Measurements from ENCODE around the gene NT5E. TPM values are rescaled to one million over a fixed set of nuclear protein-coding genes. Genes with fewer than 3 reads are reported as not detected.

The NT5E gene
- total RNA-seq, 2 donors from 2014 or later: 18.6 to 28.0 TPM

DNA sequence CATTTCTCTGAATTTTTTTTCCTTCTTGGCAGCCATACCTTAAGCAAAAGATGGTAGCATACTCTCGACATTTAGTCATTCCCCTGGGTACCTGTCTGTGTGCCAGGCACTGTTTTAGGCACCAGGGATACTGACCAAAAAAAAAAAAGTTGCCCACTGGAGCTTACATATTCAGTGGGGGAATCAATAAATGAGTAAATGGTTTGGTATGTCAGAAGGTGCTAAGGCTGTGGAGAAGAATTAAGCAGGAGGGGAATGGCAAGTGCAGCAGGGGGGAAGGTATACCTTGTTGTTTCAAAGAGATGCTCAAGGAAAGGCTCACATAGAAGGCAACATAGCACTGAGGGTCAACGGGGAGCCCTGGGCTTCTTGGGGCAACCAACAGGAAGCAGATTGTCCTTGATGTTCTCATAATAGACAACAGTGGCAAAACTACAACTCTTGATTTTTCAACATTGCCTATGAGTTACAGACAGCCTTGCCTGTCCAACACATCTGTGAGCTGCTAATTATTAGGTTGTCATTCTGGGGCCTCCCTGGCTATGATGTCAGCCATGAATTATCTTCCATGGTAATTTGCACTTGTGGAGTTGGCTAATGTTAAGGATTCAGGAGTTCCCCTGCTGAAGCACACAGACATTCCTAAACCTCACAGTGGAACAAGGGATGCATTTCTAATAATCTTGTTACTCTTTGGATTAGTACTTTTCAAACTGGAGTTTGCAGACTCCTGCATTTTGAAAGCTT is 19.6 kb downstream of the NT5E start:
- TF ChIP-seq, protein P1, sequence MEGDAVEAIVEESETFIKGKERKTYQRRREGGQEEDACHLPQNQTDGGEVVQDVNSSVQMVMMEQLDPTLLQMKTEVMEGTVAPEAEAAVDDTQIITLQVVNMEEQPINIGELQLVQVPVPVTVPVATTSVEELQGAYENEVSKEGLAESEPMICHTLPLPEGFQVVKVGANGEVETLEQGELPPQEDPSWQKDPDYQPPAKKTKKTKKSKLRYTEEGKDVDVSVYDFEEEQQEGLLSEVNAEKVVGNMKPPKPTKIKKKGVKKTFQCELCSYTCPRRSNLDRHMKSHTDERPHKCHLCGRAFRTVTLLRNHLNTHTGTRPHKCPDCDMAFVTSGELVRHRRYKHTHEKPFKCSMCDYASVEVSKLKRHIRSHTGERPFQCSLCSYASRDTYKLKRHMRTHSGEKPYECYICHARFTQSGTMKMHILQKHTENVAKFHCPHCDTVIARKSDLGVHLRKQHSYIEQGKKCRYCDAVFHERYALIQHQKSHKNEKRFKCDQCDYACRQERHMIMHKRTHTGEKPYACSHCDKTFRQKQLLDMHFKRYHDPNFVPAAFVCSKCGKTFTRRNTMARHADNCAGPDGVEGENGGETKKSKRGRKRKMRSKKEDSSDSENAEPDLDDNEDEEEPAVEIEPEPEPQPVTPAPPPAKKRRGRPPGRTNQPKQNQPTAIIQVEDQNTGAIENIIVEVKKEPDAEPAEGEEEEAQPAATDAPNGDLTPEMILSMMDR (IDR thresholded peaks at IDR 0.05): no peak
- intact Hi-C loops (cut with DNase I): no loop called here
- no peak for DNase-seq
- Histone ChIP-seq H3K4me1 (no peaks in the 10 kb centered on the region), H3K9ac (ENCODE audit: low read depth in 2 of 2, low read length in 2 of 2) (no peak overlapping the region), H3K9me3 (no peaks in the 10 kb centered on the region), H3K36me3 (no peaks in the 10 kb centered on the region), H3K27ac (no peak overlapping the region), H3K27me3 (no peaks in the 10 kb centered on the region), H3K4me3 (no peak overlapping the region)

DNA sequence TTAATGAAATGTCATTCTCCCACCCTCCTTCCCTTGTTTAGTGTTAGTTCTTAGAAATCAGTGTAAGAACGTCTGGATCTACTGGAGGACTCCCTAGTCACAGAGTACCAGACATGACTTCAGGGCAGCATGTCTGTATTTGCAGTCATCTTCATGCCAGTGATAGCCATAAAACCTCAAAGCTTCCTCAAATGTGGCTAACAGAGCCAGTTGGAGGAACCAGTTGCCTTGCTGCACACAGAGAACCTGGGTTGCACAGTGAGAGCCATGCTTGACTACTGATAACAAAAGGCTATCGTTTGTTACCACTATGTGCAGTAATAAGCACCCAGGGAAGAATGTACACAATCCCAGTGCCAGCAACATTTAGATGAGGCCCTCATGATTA is 20.1 kb downstream of the NT5E start:
- Histone ChIP-seq H3K27ac (no peak overlapping the region), H3K9ac (ENCODE audit: low read depth in 2 of 2, low read length in 2 of 2) (no peak overlapping the region), H3K4me1 (no peaks in the 10 kb centered on the region), H3K4me3 (no peak overlapping the region), H3K9me3 (no peaks in the 10 kb centered on the region), H3K36me3 (no peaks in the 10 kb centered on the region), H3K27me3 (no peaks in the 10 kb centered on the region)
- TF ChIP-seq, protein P1 (IDR thresholded peaks at IDR 0.05): no peak
- DNase-seq: no peak
- intact Hi-C loops (cut with DNase I): no loop called here

DNA sequence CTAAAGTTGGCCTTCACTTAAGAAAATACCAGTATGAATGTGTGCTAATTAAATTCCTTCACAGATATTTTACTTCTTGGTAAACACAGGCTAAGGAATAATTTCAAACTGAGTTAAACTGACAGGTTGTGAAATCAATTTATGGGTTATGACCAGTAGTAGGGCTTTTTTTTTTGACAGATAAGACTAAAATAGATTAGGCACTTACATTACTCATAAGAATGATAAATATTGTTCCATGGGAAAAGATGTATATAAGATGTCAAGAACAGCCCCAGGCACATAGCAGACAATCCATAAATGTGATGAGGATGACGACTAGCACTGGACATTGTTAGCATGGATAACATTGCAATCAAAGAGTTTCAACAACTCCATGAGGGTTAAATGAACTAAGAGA is 22.9 kb downstream of the NT5E start:
- no peak overlapping the region for H3K27ac ChIP-seq
- H3K4me1 ChIP-seq: no peaks in the 10 kb centered on the region
- H3K27me3 ChIP-seq: no peaks in the 10 kb centered on the region
- no peaks in the 10 kb centered on the region for H3K36me3 ChIP-seq
- DNase-seq: no peak
- no peaks in the 10 kb centered on the region for H3K9me3 ChIP-seq
- no peak overlapping the region for H3K4me3 ChIP-seq
- TF ChIP-seq, protein P1 (IDR thresholded peaks at IDR 0.05): no peak
- intact Hi-C loops (cut with DNase I): no loop called here
- H3K9ac ChIP-seq (ENCODE audit: low read depth in 2 of 2, low read length in 2 of 2): no peak overlapping the region

DNA sequence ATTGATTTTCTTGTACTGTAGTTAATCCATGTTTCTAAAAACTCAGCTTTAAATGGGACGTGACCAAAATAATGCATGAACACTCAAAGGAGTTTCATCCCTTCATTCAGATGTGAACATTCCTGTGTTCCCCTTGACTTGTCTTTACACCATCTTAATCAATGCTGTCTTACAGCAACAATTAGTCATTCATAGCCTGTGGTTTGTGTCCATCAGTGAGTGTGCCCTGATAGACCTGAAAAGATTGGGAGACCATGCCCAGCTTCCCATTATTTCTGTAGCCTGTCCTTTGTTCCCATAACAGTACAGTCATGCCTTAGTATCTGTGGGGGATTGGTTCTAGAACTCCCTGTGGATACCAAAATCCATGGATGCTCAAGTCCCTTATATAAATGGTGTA is 23.9 kb downstream of the NT5E start:
- intact Hi-C loops (cut with DNase I): no loop called here
- Histone ChIP-seq H3K4me1 (no peaks in the 10 kb centered on the region), H3K27me3 (no peaks in the 10 kb centered on the region), H3K4me3 (no peak overlapping the region), H3K9ac (ENCODE audit: low read depth in 2 of 2, low read length in 2 of 2) (no peak overlapping the region), H3K27ac (no peak overlapping the region), H3K36me3 (no peaks in the 10 kb centered on the region), H3K9me3 (no peaks in the 10 kb centered on the region)
- TF ChIP-seq, protein P1 (IDR thresholded peaks at IDR 0.05): no peak
- no peak for DNase-seq

DNA sequence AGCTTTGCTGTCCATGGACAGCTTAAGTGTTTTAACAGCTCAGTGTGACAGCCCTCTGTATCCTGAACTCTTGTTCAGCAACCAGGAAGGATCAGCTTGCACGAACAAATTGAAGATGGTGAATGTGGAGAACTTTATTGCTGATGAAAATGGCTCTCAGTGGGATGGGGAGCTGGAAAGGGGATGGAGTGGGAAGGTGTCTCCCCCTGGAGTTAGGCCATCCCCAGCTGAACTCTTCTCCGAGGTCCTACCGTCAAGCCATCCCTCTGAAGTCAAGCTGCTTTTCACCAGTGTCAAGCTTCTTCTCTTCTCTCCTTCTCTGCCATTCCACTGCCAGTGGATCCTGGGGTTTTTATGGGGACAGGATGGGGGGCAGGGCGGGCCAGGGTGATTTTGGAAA is 26.6 kb downstream of the NT5E start:
- no peak for DNase-seq
- Histone ChIP-seq H3K9me3 (no peaks in the 10 kb centered on the region), H3K36me3 (no peaks in the 10 kb centered on the region), H3K4me3 (no peak overlapping the region), H3K9ac (ENCODE audit: low read depth in 2 of 2, low read length in 2 of 2) (no peak overlapping the region), H3K27ac (no peak overlapping the region), H3K4me1 (no peaks in the 10 kb centered on the region), H3K27me3 (no peaks in the 10 kb centered on the region)
- intact Hi-C loops (cut with DNase I): no loop called here
- TF ChIP-seq, protein P1 (IDR thresholded peaks at IDR 0.05): no peak
